PFSK-1 (cell line): Measurements from ENCODE around the gene YIPF1.

Source experiments
- POLR2AphosphoS5 ChIP-seq: IDR thresholded peaks from 2 replicates; pipeline ENCODE4 v1.6.1; 2012; ENCODE audit warnings: low read depth, mild to moderate bottlenecking, control low read depth, low read length, moderate library complexity
- REST ChIP-seq, 2 experiments: IDR thresholded peaks; 2 replicates each; pipeline versions ENCODE4 v1.6.1 to v1.8.0; 2011 to 2012; ENCODE audit warnings: low read depth in 2 of 2, low read length in 2 of 2, control low read depth in 1 of 2, inconsistent platforms in 1 of 2, mild to moderate bottlenecking in 1 of 2, moderate library complexity in 1 of 2; ENCODE audit not compliant: insufficient read depth in 1 of 2
- SIN3A ChIP-seq: IDR thresholded peaks from 2 replicates; pipeline ENCODE4 v1.6.1; 2012; ENCODE audit warnings: mild to moderate bottlenecking, low read length, moderate library complexity, borderline replicate concordance; ENCODE audit not compliant: insufficient read depth
- TAF1 ChIP-seq: IDR thresholded peaks from 2 replicates; pipeline ENCODE4 v1.6.1; 2012; ENCODE audit warnings: low read length, control low read depth, borderline replicate concordance; ENCODE audit not compliant: insufficient read depth

DNA sequence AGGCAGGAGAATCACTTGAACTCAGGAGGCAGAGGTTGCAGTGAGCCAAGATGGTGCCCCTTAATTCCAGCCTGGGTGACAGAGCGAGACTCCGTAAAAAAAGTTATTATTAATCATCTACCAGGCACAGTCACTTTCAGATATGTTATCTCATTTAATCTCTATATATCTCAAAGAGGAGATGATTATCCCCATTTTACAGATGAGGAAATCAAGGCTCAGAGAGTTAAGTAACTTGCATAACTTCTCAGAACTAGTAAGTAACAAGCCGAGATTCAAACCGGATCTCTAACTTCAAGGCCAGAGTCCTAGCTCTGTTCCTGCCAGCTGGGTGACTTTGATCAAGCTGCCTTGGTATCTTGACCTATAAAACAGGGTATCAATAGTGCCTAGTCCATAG, 21.8 kb upstream of the YIPF1 start:
- no peak for TF ChIP-seq REST (IDR thresholded peaks at IDR 0.05; ENCODE audit: insufficient read depth in 1 of 2, low read depth in 2 of 2, low read length in 2 of 2)
- no peak for TF ChIP-seq POLR2AphosphoS5
- no peak for TF ChIP-seq SIN3A
- no peak for TF ChIP-seq TAF1
